ENCODE data around the gene SESTD1. TPM values are rescaled to one million over a fixed set of nuclear protein-coding genes. Genes with fewer than 3 reads are reported as not detected.

Gene SESTD1
- total RNA-seq, 4 donors from 2014 or later = 8.0 to 24.1 (median 10.5) TPM

GRCh38 chr2:179304424-179304823, 39.8 kb upstream of the SESTD1 start:
- TF ChIP-seq CTCF (IDR thresholded peaks at IDR 0.05) (no peak), POLR2AphosphoS5 (IDR thresholded peaks at IDR 0.05) (no peak), POLR2A (IDR thresholded peaks at IDR 0.05) (no peak), EP300 (IDR thresholded peaks at IDR 0.05) (no peak)
- 67% methylated on average over 2 of the region's 2 CpGs for WGBS
- Histone ChIP-seq H3K27ac (no peak overlapping the region), H3K36me3 (no peaks in the 10 kb centered on the region), H3K9me3 (no peaks in the 10 kb centered on the region), H3K4me1 (no peaks in the 10 kb centered on the region), H3K27me3 (no peaks in the 10 kb centered on the region), H3K4me3 (no peak overlapping the region)
- DNase-seq (ENCODE audit: low spot score in 2 of 2) = no peak

DNA sequence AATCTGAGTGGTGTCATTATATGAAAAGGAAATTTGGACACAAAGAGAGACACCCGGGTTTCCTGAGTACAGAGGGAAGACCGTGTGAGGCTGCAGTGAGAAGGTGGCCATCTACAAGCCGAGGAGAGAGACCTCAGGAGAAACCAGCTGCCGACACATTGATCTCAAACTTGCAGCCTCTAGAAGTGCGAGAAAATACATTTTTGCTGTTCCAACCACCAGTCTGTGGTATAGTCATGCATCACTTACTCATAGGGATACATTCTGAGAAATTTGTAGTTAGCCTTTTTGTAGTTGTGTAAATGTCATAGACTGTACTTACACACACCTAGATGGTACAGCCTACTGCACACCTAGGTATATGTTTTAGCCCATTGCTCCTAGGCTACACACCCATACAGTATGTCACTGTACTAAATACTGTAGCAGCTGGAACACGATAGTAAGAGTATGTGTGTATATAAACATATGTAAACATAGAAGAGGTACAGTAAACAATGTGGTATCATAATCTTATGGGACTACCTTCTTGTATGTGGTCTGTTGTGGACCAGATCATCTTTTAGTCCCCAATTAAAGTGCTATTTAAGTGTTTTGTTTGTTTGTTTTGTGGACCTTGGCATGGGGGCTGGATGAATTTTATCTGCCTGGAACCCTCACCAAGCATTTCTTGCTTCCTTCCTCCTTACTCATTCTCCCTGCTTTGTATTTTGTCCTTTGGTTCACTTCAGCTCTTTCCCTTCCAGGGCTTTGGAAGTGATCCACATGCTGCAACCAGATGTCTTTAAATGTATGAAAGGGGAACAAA, 38.3 kb upstream of the SESTD1 start:
- H3K36me3 ChIP-seq = no peaks in the 10 kb centered on the region
- no peaks in the 10 kb centered on the region for H3K4me1 ChIP-seq
- TF ChIP-seq EP300 (IDR thresholded peaks at IDR 0.05) = no peak
- TF ChIP-seq POLR2AphosphoS5 (IDR thresholded peaks at IDR 0.05) = no peak
- TF ChIP-seq CTCF (IDR thresholded peaks at IDR 0.05) = no peak
- no peak for TF ChIP-seq POLR2A (IDR thresholded peaks at IDR 0.05)
- H3K4me3 ChIP-seq = no peak overlapping the region
- no peak overlapping the region for H3K27ac ChIP-seq
- H3K27me3 ChIP-seq = no peaks in the 10 kb centered on the region
- WGBS = 80% methylated on average over 6 of the region's 6 CpGs
- H3K9me3 ChIP-seq = no peaks in the 10 kb centered on the region
- no peak for DNase-seq (ENCODE audit: low spot score in 2 of 2)

GRCh38 chr2:179302149-179302548, 37.5 kb upstream of the SESTD1 start:
- no peak for TF ChIP-seq POLR2A (IDR thresholded peaks at IDR 0.05)
- no peak for TF ChIP-seq CTCF (IDR thresholded peaks at IDR 0.05)
- no peak for TF ChIP-seq POLR2AphosphoS5 (IDR thresholded peaks at IDR 0.05)
- no peak for TF ChIP-seq EP300 (IDR thresholded peaks at IDR 0.05)
- 86% methylated on average over 4 of the region's 4 CpGs for WGBS

GRCh38 chr2:179298666-179299065, 34.0 kb upstream of the SESTD1 start:
- no peak for DNase-seq (ENCODE audit: low spot score in 2 of 2)
- 89% methylated on average over 5 of the region's 5 CpGs for WGBS
- no peak overlapping the region for H3K4me3 ChIP-seq
- H3K4me1 ChIP-seq = no peaks in the 10 kb centered on the region
- H3K36me3 ChIP-seq = no peaks in the 10 kb centered on the region
- TF ChIP-seq EP300 (IDR thresholded peaks at IDR 0.05) (no peak), POLR2A (IDR thresholded peaks at IDR 0.05) (no peak)
- no peaks in the 10 kb centered on the region for H3K27me3 ChIP-seq
- no peaks in the 10 kb centered on the region for H3K9me3 ChIP-seq
- no peak overlapping the region for H3K27ac ChIP-seq

More at GRCh38 chr2:179302149-179302548, 37.5 kb upstream of the SESTD1 start:
- Histone ChIP-seq H3K27me3 (no peaks in the 10 kb centered on the region), H3K4me1 (no peaks in the 10 kb centered on the region), H3K36me3 (no peaks in the 10 kb centered on the region), H3K27ac (no peak overlapping the region), H3K4me3 (no peak overlapping the region), H3K9me3 (no peaks in the 10 kb centered on the region)
- no peak for DNase-seq (ENCODE audit: low spot score in 2 of 2)

- TF ChIP-seq EP300 (IDR thresholded peaks at IDR 0.05) (no peak), POLR2AphosphoS5 (IDR thresholded peaks at IDR 0.05) (no peak), POLR2A (IDR thresholded peaks at IDR 0.05) (no peak), CTCF (IDR thresholded peaks at IDR 0.05) (no peak)
- H3K27me3 ChIP-seq = no peaks in the 10 kb centered on the region
- no peak overlapping the region for H3K27ac ChIP-seq
- DNase-seq (ENCODE audit: low spot score in 2 of 2) = no peak
- no peak overlapping the region for H3K4me3 ChIP-seq
- no peaks in the 10 kb centered on the region for H3K9me3 ChIP-seq
- WGBS = 58% methylated on average over 2 of the region's 2 CpGs
- no peaks in the 10 kb centered on the region for H3K36me3 ChIP-seq
- H3K4me1 ChIP-seq = no peaks in the 10 kb centered on the region
Measured at GRCh38 chr2:179297927-179298326, 33.3 kb upstream of the SESTD1 start.
